Measurements from ENCODE around the gene VPS37B.

VPS37B gene

GRCh38 chr12:122852336-122853275 is 43.3 kb downstream of the VPS37B start:
- POLR2A ChIA-PET = no interaction called here
- 95% methylated on average over 14 of the region's 18 CpGs for WGBS (ENCODE audit: insufficient coverage)
- Histone ChIP-seq H3K4me3 (ENCODE audit: control insufficient read depth in 1 of 7, extremely low read depth in 1 of 7, insufficient read depth in 4 of 7, low read depth in 2 of 7, low read length in 6 of 7) (no peak overlapping the region), H3K36me3 (ENCODE audit: control insufficient read depth in 4 of 4, insufficient read depth in 4 of 4, low read length in 3 of 4) (peaks cover 0 to 22% (median 12%) of the 10 kb centered on the region in 4 experiments), H3K27ac (ENCODE audit: insufficient read depth in 1 of 2, low read depth in 1 of 2, low read length in 2 of 2, poor library complexity in 1 of 2, severe bottlenecking in 2 of 2) (no peak overlapping the region), H3K27me3 (replicated peaks in 2 of 5; ENCODE audit: control insufficient read depth in 4 of 5, insufficient read depth in 5 of 5, low read length in 4 of 5) (no peaks in the 10 kb centered on the region), H3K9me3 (ENCODE audit: control extremely low read depth in 1 of 5, control insufficient read depth in 4 of 5, insufficient read depth in 2 of 5, low read depth in 1 of 5, low read length in 4 of 5) (no peaks in the 10 kb centered on the region), H3K4me1 (ENCODE audit: control extremely low read depth in 1 of 4, control insufficient read depth in 4 of 4, insufficient read depth in 4 of 4, low read length in 3 of 4) (no peaks in the 10 kb centered on the region)
- no peak for DNase-seq
- CTCF ChIA-PET = interaction anchor here (0.8 kb wide), 1 partner anchor 11 kb away, joined by 3 read pairs; no protein-coding TSS in a partner anchor

- H3K4me3 ChIP-seq (ENCODE audit: control insufficient read depth in 1 of 7, extremely low read depth in 1 of 7, insufficient read depth in 4 of 7, low read depth in 2 of 7, low read length in 6 of 7) = no peak overlapping the region
- CTCF ChIA-PET = interaction anchor here (0.8 kb wide), 1 partner anchor 11 kb away, joined by 3 read pairs; no protein-coding TSS in a partner anchor
- WGBS (ENCODE audit: insufficient coverage) = 89% methylated on average over 5 of the region's 5 CpGs
- no peak for DNase-seq
- H3K9me3 ChIP-seq (ENCODE audit: control extremely low read depth in 1 of 5, control insufficient read depth in 4 of 5, insufficient read depth in 2 of 5, low read depth in 1 of 5, low read length in 4 of 5) = no peaks in the 10 kb centered on the region
- no peak overlapping the region for H3K27ac ChIP-seq (ENCODE audit: insufficient read depth in 1 of 2, low read depth in 1 of 2, low read length in 2 of 2, poor library complexity in 1 of 2, severe bottlenecking in 2 of 2)
- peaks cover 0 to 16% (median 9%) of the 10 kb centered on the region in 4 experiments for H3K36me3 ChIP-seq (ENCODE audit: control insufficient read depth in 4 of 4, insufficient read depth in 4 of 4, low read length in 3 of 4)
- POLR2A ChIA-PET = no interaction called here
- no peaks in the 10 kb centered on the region for H3K27me3 ChIP-seq (replicated peaks in 2 of 5; ENCODE audit: control insufficient read depth in 4 of 5, insufficient read depth in 5 of 5, low read length in 4 of 5)
- no peaks in the 10 kb centered on the region for H3K4me1 ChIP-seq (ENCODE audit: control extremely low read depth in 1 of 4, control insufficient read depth in 4 of 4, insufficient read depth in 4 of 4, low read length in 3 of 4)
Measured at GRCh38 chr12:122851820-122852219, 44.1 kb downstream of the VPS37B start.

- H3K9me3 ChIP-seq (ENCODE audit: control extremely low read depth in 1 of 5, control insufficient read depth in 4 of 5, insufficient read depth in 2 of 5, low read depth in 1 of 5, low read length in 4 of 5) = no peaks in the 10 kb centered on the region
- no peaks in the 10 kb centered on the region for H3K27me3 ChIP-seq (replicated peaks in 2 of 5; ENCODE audit: control insufficient read depth in 4 of 5, insufficient read depth in 5 of 5, low read length in 4 of 5)
- DNase-seq = no peak
- ChIA-PET CTCF (no interaction called here), POLR2A (no interaction called here)
- H3K27ac ChIP-seq (ENCODE audit: insufficient read depth in 1 of 2, low read depth in 1 of 2, low read length in 2 of 2, poor library complexity in 1 of 2, severe bottlenecking in 2 of 2) = no peak overlapping the region
- peaks cover 0 to 12% (median 7%) of the 10 kb centered on the region in 4 experiments for H3K36me3 ChIP-seq (ENCODE audit: control insufficient read depth in 4 of 4, insufficient read depth in 4 of 4, low read length in 3 of 4)
- no peaks in the 10 kb centered on the region for H3K4me1 ChIP-seq (ENCODE audit: control extremely low read depth in 1 of 4, control insufficient read depth in 4 of 4, insufficient read depth in 4 of 4, low read length in 3 of 4)
- no peak overlapping the region for H3K4me3 ChIP-seq (ENCODE audit: control insufficient read depth in 1 of 7, extremely low read depth in 1 of 7, insufficient read depth in 4 of 7, low read depth in 2 of 7, low read length in 6 of 7)
- WGBS (ENCODE audit: insufficient coverage) = 93% methylated on average over 21 of the region's 27 CpGs
Measured at GRCh38 chr12:122850695-122851350, 45.1 kb downstream of the VPS37B start.

- Histone ChIP-seq H3K27ac (ENCODE audit: insufficient read depth in 1 of 2, low read depth in 1 of 2, low read length in 2 of 2, poor library complexity in 1 of 2, severe bottlenecking in 2 of 2) (no peak overlapping the region), H3K27me3 (replicated peaks in 2 of 5; ENCODE audit: control insufficient read depth in 4 of 5, insufficient read depth in 5 of 5, low read length in 4 of 5) (no peaks in the 10 kb centered on the region), H3K4me1 (ENCODE audit: control extremely low read depth in 1 of 4, control insufficient read depth in 4 of 4, insufficient read depth in 4 of 4, low read length in 3 of 4) (no peaks in the 10 kb centered on the region), H3K9me3 (ENCODE audit: control extremely low read depth in 1 of 5, control insufficient read depth in 4 of 5, insufficient read depth in 2 of 5, low read depth in 1 of 5, low read length in 4 of 5) (no peaks in the 10 kb centered on the region), H3K4me3 (ENCODE audit: control insufficient read depth in 1 of 7, extremely low read depth in 1 of 7, insufficient read depth in 4 of 7, low read depth in 2 of 7, low read length in 6 of 7) (no peak overlapping the region), H3K36me3 (ENCODE audit: control insufficient read depth in 4 of 4, insufficient read depth in 4 of 4, low read length in 3 of 4) (peaks cover 0 to 12% (median 7%) of the 10 kb centered on the region in 4 experiments)
- WGBS (ENCODE audit: insufficient coverage) = 98% methylated on average over 8 of the region's 14 CpGs
- DNase-seq = no peak
- ChIA-PET CTCF (interaction anchor here (0.8 kb wide), 1 partner anchor 14 kb away, joined by 4 read pairs; no protein-coding TSS in a partner anchor), POLR2A (no interaction called here)
Measured at GRCh38 chr12:122850048-122850445, 45.9 kb downstream of the VPS37B start.

GRCh38 chr12:122849352-122850047 is 46.4 kb downstream of the VPS37B start:
- H3K4me3 ChIP-seq (ENCODE audit: control insufficient read depth in 1 of 7, extremely low read depth in 1 of 7, insufficient read depth in 4 of 7, low read depth in 2 of 7, low read length in 6 of 7) = no peak overlapping the region
- CTCF ChIA-PET = interaction anchor here (0.8 to 1.2 kb wide), 2 partner anchors 14 to 17 kb away, joined by 4 read pairs; no protein-coding TSS in a partner anchor
- no peaks in the 10 kb centered on the region for H3K27me3 ChIP-seq (replicated peaks in 2 of 5; ENCODE audit: control insufficient read depth in 4 of 5, insufficient read depth in 5 of 5, low read length in 4 of 5)
- no peak overlapping the region for H3K27ac ChIP-seq (ENCODE audit: insufficient read depth in 1 of 2, low read depth in 1 of 2, low read length in 2 of 2, poor library complexity in 1 of 2, severe bottlenecking in 2 of 2)
- POLR2A ChIA-PET = interaction anchor here (0.7 kb wide), 1 partner anchor 22 kb away, joined by 4 read pairs; no protein-coding TSS in a partner anchor
- H3K4me1 ChIP-seq (ENCODE audit: control extremely low read depth in 1 of 4, control insufficient read depth in 4 of 4, insufficient read depth in 4 of 4, low read length in 3 of 4) = no peaks in the 10 kb centered on the region
- peaks cover 0 to 12% (median 5%) of the 10 kb centered on the region in 4 experiments for H3K36me3 ChIP-seq (ENCODE audit: control insufficient read depth in 4 of 4, insufficient read depth in 4 of 4, low read length in 3 of 4)
- 93% methylated on average over 21 of the region's 26 CpGs for WGBS (ENCODE audit: insufficient coverage)
- no peak for DNase-seq
- H3K9me3 ChIP-seq (ENCODE audit: control extremely low read depth in 1 of 5, control insufficient read depth in 4 of 5, insufficient read depth in 2 of 5, low read depth in 1 of 5, low read length in 4 of 5) = no peaks in the 10 kb centered on the region

DNA sequence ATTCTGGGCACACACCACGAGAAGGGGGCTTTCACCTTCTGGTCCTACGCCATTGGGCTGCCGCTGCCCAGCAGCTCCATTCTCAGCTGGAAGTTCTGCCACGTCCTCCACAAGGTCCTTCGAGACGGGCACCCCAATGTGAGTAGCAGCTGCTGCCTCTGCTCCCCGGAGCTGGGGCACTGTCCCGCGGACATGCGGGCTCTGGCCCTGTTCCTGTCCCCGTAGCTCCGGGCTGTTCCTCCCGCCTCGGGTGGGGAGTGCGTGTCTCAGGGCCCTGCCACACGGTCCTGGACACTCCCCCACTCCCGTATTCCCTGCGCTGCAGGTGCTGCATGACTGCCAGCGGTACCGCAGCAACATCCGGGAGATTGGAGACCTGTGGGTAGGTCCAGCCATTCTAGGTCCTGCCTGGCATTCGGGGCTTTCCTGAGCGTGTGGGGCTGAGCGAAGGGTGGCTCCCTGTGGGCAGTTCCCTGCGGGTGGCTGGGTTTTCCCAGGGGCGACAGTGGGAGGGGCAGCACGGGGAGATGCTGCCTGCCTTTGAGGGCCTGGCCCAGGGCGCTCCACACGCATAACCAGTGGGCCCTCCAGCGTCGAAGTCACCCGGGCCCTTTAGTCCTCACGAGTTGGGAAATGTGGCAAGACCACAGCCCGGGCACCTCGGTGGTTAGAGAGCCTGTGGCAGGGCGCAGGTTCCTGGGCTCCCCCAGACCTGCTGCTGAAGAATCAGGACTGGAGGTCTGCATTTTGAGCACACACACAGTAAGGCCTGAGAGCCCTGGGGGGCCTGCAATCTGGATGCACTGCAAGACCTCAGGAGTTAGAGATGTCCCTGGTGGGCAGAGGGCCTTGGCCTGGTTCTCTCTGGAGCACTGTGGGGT is 47.2 kb downstream of the VPS37B start:
- ChIA-PET CTCF (interaction anchor here (0.6 to 1.6 kb wide), 7 partner anchors 10 to 104 kb away, joined by 3 to 8 read pairs (median 4); no protein-coding TSS in a partner anchor), POLR2A (interaction anchor here (0.7 kb wide), 1 partner anchor 21 kb away, joined by 4 read pairs; no protein-coding TSS in a partner anchor)
- no peaks in the 10 kb centered on the region for H3K9me3 ChIP-seq (ENCODE audit: control extremely low read depth in 1 of 5, control insufficient read depth in 4 of 5, insufficient read depth in 2 of 5, low read depth in 1 of 5, low read length in 4 of 5)
- H3K4me1 ChIP-seq (ENCODE audit: control extremely low read depth in 1 of 4, control insufficient read depth in 4 of 4, insufficient read depth in 4 of 4, low read length in 3 of 4) = no peaks in the 10 kb centered on the region
- no peak overlapping the region for H3K27ac ChIP-seq (ENCODE audit: insufficient read depth in 1 of 2, low read depth in 1 of 2, low read length in 2 of 2, poor library complexity in 1 of 2, severe bottlenecking in 2 of 2)
- H3K27me3 ChIP-seq (replicated peaks in 2 of 5; ENCODE audit: control insufficient read depth in 4 of 5, insufficient read depth in 5 of 5, low read length in 4 of 5) = no peaks in the 10 kb centered on the region
- 89% methylated on average over 35 of the region's 36 CpGs for WGBS (ENCODE audit: insufficient coverage)
- DNase-seq = no peak
- no peak overlapping the region for H3K4me3 ChIP-seq (ENCODE audit: control insufficient read depth in 1 of 7, extremely low read depth in 1 of 7, insufficient read depth in 4 of 7, low read depth in 2 of 7, low read length in 6 of 7)
- peaks cover 0 to 12% (median 2%) of the 10 kb centered on the region in 4 experiments for H3K36me3 ChIP-seq (ENCODE audit: control insufficient read depth in 4 of 4, insufficient read depth in 4 of 4, low read length in 3 of 4)

Measured in common myeloid progenitor, CD34-positive (primary cell).